OCI-M2 (cell line): ENCODE measurements around the gene GALNTL6.
"Not testable (repeated sequence)": the region's sequence is repeated elsewhere in the genome, so short reads cannot be mapped to it uniquely, and the experiment has no call there.

Experiments used
- DNase-seq: peaks from one replicate; lab custom pipeline; 2025; ENCODE audit not compliant: unreplicated experiment; lab: John Stamatoyannopoulos, UW

GALNTL6 gene

GRCh38 chr4:173042139-173042538 is 1228.9 kb downstream of the GALNTL6 start:
- not testable (repeated sequence) for DNase-seq

- no peak for DNase-seq
These were observed 1231.1 kb downstream of the GALNTL6 start for GRCh38 chr4:173044340-173044739.

- DNase-seq, result no peak
These were observed 1232.4 kb downstream of the GALNTL6 start for GRCh38 chr4:173045571-173045970.

- DNase-seq, result no peak
These were observed 1232.9 kb downstream of the GALNTL6 start for GRCh38 chr4:173046144-173046543.

- DNase-seq, result no peak
These were observed 1233.6 kb downstream of the GALNTL6 start for GRCh38 chr4:173046818-173047217.

GRCh38 chr4:173051232-173051631 is 1238.0 kb downstream of the GALNTL6 start:
- no peak for DNase-seq

- DNase-seq, result no peak
These were observed 1238.5 kb downstream of the GALNTL6 start for GRCh38 chr4:173051716-173052115.

GRCh38 chr4:173052439-173052838 is 1239.2 kb downstream of the GALNTL6 start:
- DNase-seq, result no peak

- no peak for DNase-seq
These were observed 1243.1 kb downstream of the GALNTL6 start for GRCh38 chr4:173056271-173056670.

GRCh38 chr4:173056710-173057109 is 1243.5 kb downstream of the GALNTL6 start:
- DNase-seq, result no peak

GRCh38 chr4:173057442-173057841 is 1244.2 kb downstream of the GALNTL6 start:
- no peak for DNase-seq

- no peak for DNase-seq
These were observed 1244.7 kb downstream of the GALNTL6 start for GRCh38 chr4:173057901-173058300.

- no peak for DNase-seq
These were observed 1248.0 kb downstream of the GALNTL6 start for GRCh38 chr4:173061160-173061559.

GRCh38 chr4:173073939-173074500 is 1260.8 kb downstream of the GALNTL6 start:
- no peak for DNase-seq

- DNase-seq, result no peak
These were observed 1261.3 kb downstream of the GALNTL6 start for GRCh38 chr4:173074501-173074946.

- DNase-seq, result no peak
These were observed 1263.9 kb downstream of the GALNTL6 start for GRCh38 chr4:173076903-173077634.

- no peak for DNase-seq
These were observed 1274.9 kb downstream of the GALNTL6 start for GRCh38 chr4:173088144-173088543.
